Measurements from ENCODE around the gene MCFD2.

Gene MCFD2

DNA sequence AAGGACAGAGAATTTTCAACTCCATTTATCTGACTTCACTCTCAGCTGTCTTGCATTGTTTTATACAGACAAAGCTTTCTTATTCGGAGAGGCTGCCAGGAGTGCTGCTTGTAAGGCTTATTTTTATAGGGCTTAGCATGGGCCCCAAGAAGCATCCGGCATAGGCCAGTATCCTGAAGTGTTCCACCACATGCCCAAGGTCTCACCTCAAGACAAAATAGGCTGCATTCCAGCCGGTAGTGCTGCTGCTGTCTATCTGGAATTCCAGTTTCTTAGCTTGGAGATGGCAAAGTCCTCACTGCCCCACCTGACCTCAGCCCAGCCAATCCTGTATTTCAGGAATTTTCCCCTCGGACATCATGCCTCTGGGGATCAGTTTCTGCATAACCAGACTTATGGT lies 47.6 kb upstream of the MCFD2 start:
- H3K79me2 ChIP-seq (ENCODE audit: low read length), result peaks cover 94% of the 10 kb centered on the region
- peaks cover 19% of the 10 kb centered on the region for H3F3A ChIP-seq (ENCODE audit: insufficient read depth, low read length)

GRCh38 chr2:46962751-46963150 lies 47.1 kb upstream of the MCFD2 start:
- H3K4me3 ChIP-seq (ENCODE audit: low read length), result no peak overlapping the region
- H4K20me1 ChIP-seq (ENCODE audit: insufficient read depth, low read length), result no peaks in the 10 kb centered on the region
- no peak overlapping the region for H3K4me2 ChIP-seq (ENCODE audit: low read depth, low read length)
- H3F3A ChIP-seq (ENCODE audit: insufficient read depth, low read length), result peaks cover 17% of the 10 kb centered on the region
- H3K27ac ChIP-seq (ENCODE audit: low read length), result no peak overlapping the region
- no peak overlapping the region for H2AFZ ChIP-seq (ENCODE audit: low read length)
- H3K9ac ChIP-seq (ENCODE audit: low read length), result no peak overlapping the region
- H3K9me3 ChIP-seq (replicated peaks; ENCODE audit: insufficient read depth, low read length), result no peaks in the 10 kb centered on the region
- peaks cover 94% of the 10 kb centered on the region for H3K79me2 ChIP-seq (ENCODE audit: low read length)
- H3K9me2 ChIP-seq (replicated peaks; ENCODE audit: insufficient read depth, low read length), result no peaks in the 10 kb centered on the region
- peaks cover 9% of the 10 kb centered on the region for H3K4me1 ChIP-seq (ENCODE audit: low read length)
- no peak for TF ChIP-seq EZH2phosphoT487 (IDR thresholded peaks at IDR 0.05; ENCODE audit: low read length)
- TF ChIP-seq, protein P1, sequence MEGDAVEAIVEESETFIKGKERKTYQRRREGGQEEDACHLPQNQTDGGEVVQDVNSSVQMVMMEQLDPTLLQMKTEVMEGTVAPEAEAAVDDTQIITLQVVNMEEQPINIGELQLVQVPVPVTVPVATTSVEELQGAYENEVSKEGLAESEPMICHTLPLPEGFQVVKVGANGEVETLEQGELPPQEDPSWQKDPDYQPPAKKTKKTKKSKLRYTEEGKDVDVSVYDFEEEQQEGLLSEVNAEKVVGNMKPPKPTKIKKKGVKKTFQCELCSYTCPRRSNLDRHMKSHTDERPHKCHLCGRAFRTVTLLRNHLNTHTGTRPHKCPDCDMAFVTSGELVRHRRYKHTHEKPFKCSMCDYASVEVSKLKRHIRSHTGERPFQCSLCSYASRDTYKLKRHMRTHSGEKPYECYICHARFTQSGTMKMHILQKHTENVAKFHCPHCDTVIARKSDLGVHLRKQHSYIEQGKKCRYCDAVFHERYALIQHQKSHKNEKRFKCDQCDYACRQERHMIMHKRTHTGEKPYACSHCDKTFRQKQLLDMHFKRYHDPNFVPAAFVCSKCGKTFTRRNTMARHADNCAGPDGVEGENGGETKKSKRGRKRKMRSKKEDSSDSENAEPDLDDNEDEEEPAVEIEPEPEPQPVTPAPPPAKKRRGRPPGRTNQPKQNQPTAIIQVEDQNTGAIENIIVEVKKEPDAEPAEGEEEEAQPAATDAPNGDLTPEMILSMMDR (IDR thresholded peaks at IDR 0.05; ENCODE audit: low read length), result no peak
- TF ChIP-seq EZH2 (optimal IDR thresholded peaks at IDR 0.05; ENCODE audit: low read depth, low read length), result no peak
- H3K27me3 ChIP-seq (replicated peaks; ENCODE audit: insufficient read depth, low read length), result no peaks in the 10 kb centered on the region
- no peak for DNase-seq
- H3K36me3 ChIP-seq (replicated peaks; ENCODE audit: insufficient read depth, low read length), result peaks cover 16% of the 10 kb centered on the region

More for the DNA sequence above, 47.6 kb upstream of the MCFD2 start:
- no peak overlapping the region for H3K27ac ChIP-seq (ENCODE audit: low read length)
- no peaks in the 10 kb centered on the region for H3K9me3 ChIP-seq (replicated peaks; ENCODE audit: insufficient read depth, low read length)
- peaks cover 14% of the 10 kb centered on the region for H3K4me1 ChIP-seq (ENCODE audit: low read length)
- no peaks in the 10 kb centered on the region for H3K27me3 ChIP-seq (replicated peaks; ENCODE audit: insufficient read depth, low read length)
- no peak overlapping the region for H3K4me2 ChIP-seq (ENCODE audit: low read depth, low read length)
- H4K20me1 ChIP-seq (ENCODE audit: insufficient read depth, low read length), result no peaks in the 10 kb centered on the region
- no peaks in the 10 kb centered on the region for H3K9me2 ChIP-seq (replicated peaks; ENCODE audit: insufficient read depth, low read length)
- H3K36me3 ChIP-seq (replicated peaks; ENCODE audit: insufficient read depth, low read length), result peaks cover 11% of the 10 kb centered on the region
- no peak for DNase-seq
- TF ChIP-seq EZH2 (optimal IDR thresholded peaks at IDR 0.05; ENCODE audit: low read depth, low read length) (no peak), EZH2phosphoT487 (IDR thresholded peaks at IDR 0.05; ENCODE audit: low read length) (no peak)
- TF ChIP-seq, protein P1 (IDR thresholded peaks at IDR 0.05; ENCODE audit: low read length), result no peak
- H3K4me3 ChIP-seq (ENCODE audit: low read length), result no peak overlapping the region
- H2AFZ ChIP-seq (ENCODE audit: low read length), result no peak overlapping the region
- H3K9ac ChIP-seq (ENCODE audit: low read length), result no peak overlapping the region

DNA sequence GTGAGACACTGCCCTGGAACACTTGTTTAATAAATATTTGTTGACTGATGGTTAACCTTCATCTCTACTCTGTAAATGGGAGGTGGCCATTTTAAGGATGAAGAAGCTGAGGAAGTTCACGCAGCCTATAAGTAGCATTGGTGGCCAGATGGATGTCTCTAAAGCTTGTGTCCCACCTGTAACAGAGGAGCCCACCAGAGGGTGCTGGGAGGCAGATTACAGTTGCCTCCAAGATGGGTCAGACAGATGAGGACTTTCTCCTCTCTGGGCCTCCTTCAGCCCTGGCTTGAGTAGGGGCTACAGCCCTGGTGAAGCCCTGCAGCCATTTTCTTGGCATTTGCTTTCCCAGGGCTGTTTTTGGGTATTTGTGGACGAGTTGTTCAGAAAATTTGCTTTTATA lies 45.0 kb upstream of the MCFD2 start:
- no peaks in the 10 kb centered on the region for H3K9me3 ChIP-seq (replicated peaks; ENCODE audit: insufficient read depth, low read length)
- no peak for DNase-seq
- no peak overlapping the region for H3K4me3 ChIP-seq (ENCODE audit: low read length)
- no peaks in the 10 kb centered on the region for H3K27me3 ChIP-seq (replicated peaks; ENCODE audit: insufficient read depth, low read length)
- no peaks in the 10 kb centered on the region; the same call in 1 of the 2 replicates for H3F3A ChIP-seq (ENCODE audit: insufficient read depth, low read length)
- no peak overlapping the region for H3K27ac ChIP-seq (ENCODE audit: low read length)
- TF ChIP-seq EZH2 (optimal IDR thresholded peaks at IDR 0.05; ENCODE audit: low read depth, low read length) (no peak), EZH2phosphoT487 (IDR thresholded peaks at IDR 0.05; ENCODE audit: low read length) (no peak)
- TF ChIP-seq, protein P1 (IDR thresholded peaks at IDR 0.05; ENCODE audit: low read length), result no peak
- no peak overlapping the region for H3K4me2 ChIP-seq (ENCODE audit: low read depth, low read length)
- H2AFZ ChIP-seq (ENCODE audit: low read length), result no peak overlapping the region
- no peak overlapping the region for H3K9ac ChIP-seq (ENCODE audit: low read length)
- H3K9me2 ChIP-seq (replicated peaks; ENCODE audit: insufficient read depth, low read length), result no peaks in the 10 kb centered on the region
- peaks cover 96% of the 10 kb centered on the region for H3K79me2 ChIP-seq (ENCODE audit: low read length)
- H4K20me1 ChIP-seq (ENCODE audit: insufficient read depth, low read length), result peaks cover 3% of the 10 kb centered on the region
- H3K4me1 ChIP-seq (ENCODE audit: low read length), result no peaks in the 10 kb centered on the region
- H3K36me3 ChIP-seq (replicated peaks; ENCODE audit: insufficient read depth, low read length), result peaks cover 17% of the 10 kb centered on the region

Measured in MM.1S (cell line).